HG02623 (cell line): ENCODE measurements around the gene CAMK2G.

Experiments
- ATAC-seq: cut with Tn5 transposase; IDR thresholded peaks from one replicate; pipeline ENCODE4 v1.9.1; 2021; ENCODE audit warnings: moderate library complexity; ENCODE audit not compliant: unreplicated experiment

CAMK2G gene

GRCh38 chr10:73865459-73866442 is 8.6 kb downstream of the CAMK2G start:
- peak; percentile 54 for ATAC-seq

- ATAC-seq: no peak
These were observed 9.3 kb downstream of the CAMK2G start for GRCh38 chr10:73865107-73865458.

GRCh38 chr10:73864229-73864628 is 10.1 kb downstream of the CAMK2G start:
- ATAC-seq: no peak

DNA sequence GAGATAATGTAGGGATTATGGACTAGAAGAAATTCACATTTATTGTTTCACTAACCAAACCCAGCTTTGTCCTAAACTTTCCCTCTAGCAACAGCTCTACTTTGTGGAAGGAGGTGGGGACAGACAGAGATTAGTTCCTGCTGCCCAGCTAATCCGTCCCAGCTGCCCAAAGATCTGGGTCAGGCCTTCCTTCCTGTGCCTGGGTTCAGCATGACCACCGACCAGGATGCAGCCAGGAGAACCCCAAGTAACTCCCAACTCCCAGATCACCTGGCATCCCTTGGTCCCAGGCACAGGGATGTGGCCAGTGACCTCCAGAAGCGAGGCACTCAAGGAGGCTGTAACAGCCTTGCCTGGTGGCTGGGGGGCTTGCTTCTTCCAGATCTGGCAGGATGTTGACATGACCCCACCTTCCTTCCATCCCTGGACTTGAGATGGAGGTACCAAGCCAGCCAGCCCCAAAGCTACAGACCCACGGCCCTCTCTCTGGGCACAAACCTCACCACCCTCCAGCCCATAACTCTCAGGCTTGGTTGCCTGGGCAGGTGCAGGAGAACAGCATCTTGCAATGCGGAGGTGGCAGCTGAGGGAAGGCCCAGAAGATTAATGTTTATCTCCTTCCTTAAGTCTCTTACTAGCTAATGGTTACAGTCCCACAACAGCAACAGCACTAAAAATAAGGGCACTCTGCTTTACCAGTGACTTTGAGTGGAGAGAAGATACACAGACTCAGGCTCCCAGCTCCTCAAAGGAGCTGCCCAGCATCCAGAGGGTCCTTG is 11.1 kb downstream of the CAMK2G start:
- ATAC-seq: no peak

DNA sequence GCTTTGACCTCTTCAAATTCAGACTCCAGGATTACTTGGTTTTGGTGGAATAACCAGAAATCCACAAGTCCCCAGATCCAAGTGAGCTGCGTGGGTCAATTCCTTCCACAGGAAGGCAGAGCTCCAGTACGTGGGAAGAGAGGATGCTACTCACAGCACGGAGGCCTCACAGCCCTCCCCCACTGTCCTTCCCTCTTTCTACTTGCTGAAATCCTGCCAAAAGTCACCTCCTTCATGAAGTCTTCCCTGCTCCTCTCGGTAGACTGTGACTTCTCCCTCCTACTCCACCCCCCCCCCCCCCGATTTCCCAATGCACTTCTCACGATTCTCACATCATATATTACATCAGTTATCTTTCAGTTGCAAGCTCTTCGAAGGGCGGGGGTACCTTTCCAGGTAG is 12.3 kb downstream of the CAMK2G start:
- no peak for ATAC-seq

DNA sequence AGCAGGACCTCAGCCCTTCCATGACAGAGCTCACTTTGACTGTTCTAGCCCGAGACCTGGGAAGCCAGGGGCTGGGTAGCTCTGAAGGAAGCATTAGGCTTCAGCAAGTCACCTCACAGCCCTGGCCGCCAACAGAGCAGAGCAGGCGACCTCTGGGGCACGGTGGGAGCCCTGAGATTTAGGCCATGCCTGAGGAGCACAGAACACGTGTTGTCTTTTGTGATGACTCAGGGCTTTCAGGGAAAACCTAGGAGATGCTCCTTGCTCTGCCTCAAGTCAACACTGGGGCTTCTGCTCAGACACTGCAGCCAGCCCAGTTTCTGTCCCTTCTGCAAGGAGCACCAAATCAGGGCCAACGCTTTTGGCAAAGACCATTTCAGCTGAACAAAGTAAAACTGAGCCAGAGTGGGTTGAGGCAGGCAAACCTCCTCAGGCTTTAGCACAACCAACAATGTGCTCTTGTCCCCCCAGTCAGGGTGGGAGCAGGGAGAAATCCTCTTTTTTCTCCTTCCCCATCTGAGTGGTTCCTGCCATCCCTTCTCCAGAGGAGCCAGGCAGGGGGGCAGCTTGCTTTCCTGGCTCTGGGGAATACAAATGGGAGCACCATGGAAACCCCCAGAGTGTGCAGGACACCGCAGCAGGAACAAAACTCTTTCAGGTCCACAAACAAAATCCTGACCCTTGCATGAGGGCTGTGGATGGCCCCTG is 14.4 kb downstream of the CAMK2G start:
- no peak for ATAC-seq

- ATAC-seq: no peak
These were observed 14.9 kb downstream of the CAMK2G start for GRCh38 chr10:73859428-73859783.

DNA sequence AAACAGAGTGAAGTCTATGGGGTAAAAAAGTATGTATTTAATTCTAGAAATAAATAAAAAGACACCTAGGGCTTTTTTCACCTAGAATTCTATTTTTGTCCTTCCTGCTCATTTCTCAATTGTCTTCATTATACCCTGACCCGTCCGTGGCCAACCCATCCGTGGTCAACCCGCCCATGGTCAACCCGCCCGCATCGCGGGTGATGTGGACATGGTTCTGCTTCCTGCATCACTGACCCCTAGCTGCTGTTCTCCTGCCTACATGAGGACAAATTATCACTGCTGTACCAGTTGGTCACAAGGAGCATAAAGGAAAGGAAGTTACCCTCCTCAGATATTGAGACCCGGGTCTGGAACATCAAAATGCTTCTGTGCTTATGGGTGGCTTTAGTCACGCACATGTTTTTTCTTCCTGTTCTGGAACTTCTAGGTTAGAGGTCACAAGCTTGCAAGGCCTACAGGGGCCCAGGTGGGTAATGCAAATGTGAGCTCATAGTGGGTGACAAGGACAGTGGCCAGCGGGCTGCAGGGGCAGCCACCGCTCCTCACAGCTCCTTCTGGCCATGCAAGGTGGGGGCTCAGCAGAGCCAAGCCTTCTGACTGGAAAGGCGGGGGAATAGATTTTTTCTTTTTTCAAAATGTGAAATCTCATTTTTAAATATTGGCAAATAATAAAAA is 15.5 kb downstream of the CAMK2G start:
- no peak for ATAC-seq

DNA sequence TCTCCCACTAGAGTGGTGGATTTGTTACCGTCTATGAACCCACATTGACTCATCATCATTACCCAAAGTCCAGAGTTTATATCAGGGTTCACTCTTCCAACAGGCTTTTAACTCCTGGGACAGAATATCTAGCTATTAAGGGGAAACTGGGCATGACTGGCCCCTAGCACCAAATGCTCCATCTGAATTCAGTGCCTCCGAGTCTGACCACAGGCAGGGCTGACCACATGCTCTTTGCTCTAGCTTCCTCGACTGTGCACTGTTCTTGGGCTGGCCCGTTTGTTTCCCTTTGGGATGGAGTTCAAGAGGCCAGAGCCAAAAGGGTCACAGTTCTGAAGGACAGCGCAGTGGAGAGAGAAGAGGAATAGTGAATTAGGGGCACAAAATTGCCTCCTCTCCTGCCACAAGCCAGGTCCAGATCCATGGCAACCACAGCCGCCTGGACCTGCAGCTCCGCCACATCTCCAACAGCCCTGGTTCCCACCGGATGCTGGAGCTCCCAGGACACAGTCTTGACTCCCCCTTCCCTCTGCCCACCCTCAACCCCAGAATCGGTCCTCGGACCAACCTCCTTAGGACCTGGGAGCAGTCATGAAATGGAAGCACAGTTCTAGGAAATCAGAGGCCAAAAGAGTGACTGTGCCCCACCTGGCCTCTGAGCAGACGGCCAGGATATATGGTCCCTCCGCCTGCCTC is 16.2 kb downstream of the CAMK2G start:
- ATAC-seq: no peak

DNA sequence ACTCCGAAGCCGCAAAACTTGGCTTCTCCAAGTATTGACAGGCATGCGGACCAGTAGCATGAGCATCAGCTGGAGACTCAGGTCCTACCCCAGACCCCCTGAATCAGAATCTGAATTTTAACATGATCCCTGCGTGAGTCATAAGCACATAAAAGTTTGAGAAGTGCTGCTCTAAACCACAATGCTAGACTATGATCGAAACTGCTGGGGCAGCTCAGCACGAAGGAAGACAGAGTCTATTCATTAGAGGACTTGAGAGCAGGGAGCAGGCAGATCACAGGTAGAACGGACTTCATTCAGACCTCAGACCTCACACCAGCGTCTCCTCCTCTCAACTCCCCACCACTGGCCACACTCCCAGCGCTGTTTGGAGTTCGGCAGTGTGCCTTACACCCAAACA is 16.9 kb downstream of the CAMK2G start:
- ATAC-seq: no peak

DNA sequence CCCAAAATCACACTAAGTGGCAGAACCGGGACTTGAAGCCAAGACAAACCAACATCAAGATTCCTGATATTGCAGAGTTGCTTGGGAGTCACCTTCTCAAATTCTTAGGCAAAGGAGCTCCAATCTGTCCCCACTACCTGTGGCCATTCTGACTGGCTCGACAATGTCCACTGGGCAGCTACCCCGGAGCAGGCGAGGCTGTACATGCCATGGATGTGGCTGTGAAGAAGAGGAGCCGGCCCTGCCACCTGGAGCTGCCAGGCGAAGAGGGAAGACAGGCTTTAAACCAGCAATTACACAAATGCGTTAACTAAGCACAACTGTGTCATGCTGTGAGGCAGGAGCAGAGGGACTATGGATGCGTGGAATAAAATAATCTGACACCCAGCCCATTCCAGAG is 18.1 kb downstream of the CAMK2G start:
- ATAC-seq: no peak

- no peak for ATAC-seq
These were observed 18.9 kb downstream of the CAMK2G start for GRCh38 chr10:73855413-73855812.

DNA sequence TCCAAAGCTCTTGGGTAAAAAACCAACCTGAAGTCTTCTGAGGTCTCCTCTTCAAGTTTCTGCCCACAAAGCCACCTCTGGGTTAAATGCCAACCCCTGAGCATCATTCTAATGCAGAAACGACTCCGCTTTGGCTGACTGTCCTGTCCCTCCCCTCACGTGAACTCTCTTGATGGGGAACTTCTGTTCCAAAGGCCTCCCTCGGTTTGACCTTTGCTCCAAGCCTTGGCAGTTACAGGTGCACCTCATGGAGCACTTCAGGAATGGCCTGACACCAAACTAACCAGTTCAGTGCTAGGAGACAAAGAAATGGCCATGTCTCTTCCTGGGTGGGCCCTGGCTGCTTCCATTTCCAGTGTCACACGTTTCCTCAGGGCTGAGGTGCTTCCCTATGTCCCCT is 20.0 kb downstream of the CAMK2G start:
- no peak for ATAC-seq

- no peak for ATAC-seq
These were observed 21.2 kb downstream of the CAMK2G start for GRCh38 chr10:73853196-73853595.

GRCh38 chr10:73850863-73851461 is 23.4 kb downstream of the CAMK2G start:
- no peak for ATAC-seq

GRCh38 chr10:73850211-73850610 is 24.1 kb downstream of the CAMK2G start:
- no peak for ATAC-seq

- ATAC-seq: peak; percentile 93
These were observed 25.4 kb downstream of the CAMK2G start for GRCh38 chr10:73848821-73849489.

DNA sequence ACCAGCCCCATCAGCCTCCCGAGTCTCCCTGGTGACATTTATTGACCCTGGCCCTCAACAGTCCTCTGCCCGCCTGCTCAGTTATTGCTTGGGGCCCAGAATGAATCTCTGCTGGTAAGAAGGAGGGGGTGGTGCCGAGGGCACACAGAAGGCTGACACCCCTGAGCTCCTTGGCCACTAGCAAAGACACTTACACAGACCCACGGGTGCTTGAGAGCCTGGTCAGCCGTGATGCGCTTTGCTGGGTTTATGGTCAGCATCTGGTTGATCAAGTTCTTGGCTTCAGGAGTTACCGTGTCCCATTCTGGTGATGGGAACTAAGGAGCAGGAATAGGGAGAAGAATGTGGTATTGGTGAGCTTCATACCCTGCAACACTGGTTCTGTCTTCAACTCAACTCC is 27.3 kb downstream of the CAMK2G start:
- no peak for ATAC-seq

- ATAC-seq: no peak
These were observed 31.1 kb downstream of the CAMK2G start for GRCh38 chr10:73843261-73843660.
